ENCODE results near the gene MED12L.
"Not testable (repeated sequence)": the region's sequence is repeated elsewhere in the genome, so short reads cannot be mapped to it uniquely, and the experiment has no call there.

Gene MED12L

GRCh38 chr3:151085227-151085888, at the start of gene MED12L:
Gene MED12L, plus strand, starts transcription at chr3:151085664. Its CDS starts 1,263 bp downstream, at chr3:151086927.
- DNase-seq = peak; percentile 94

GRCh38 chr3:151037746-151038477, 47.6 kb upstream of the MED12L start:
- no peak for DNase-seq

DNA sequence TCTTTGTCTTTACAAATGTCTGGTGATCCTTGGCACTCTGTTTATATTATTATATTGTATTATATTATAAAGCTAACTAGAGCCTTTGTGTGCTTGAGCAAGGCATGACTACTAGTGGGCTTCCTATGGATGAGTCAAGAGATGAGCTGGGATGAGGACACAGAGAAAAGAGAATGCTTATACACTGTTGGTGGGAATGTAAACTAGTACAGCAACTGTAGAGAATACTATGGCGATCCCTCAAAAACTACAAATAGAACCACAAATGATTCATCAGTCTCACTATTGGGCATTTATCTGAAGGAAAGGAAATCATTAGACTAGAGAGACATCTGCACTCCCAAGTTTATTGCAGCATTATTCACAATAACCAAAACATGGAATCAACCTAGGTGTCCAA, 40.8 kb upstream of the MED12L start:
- no peak for DNase-seq

DNA sequence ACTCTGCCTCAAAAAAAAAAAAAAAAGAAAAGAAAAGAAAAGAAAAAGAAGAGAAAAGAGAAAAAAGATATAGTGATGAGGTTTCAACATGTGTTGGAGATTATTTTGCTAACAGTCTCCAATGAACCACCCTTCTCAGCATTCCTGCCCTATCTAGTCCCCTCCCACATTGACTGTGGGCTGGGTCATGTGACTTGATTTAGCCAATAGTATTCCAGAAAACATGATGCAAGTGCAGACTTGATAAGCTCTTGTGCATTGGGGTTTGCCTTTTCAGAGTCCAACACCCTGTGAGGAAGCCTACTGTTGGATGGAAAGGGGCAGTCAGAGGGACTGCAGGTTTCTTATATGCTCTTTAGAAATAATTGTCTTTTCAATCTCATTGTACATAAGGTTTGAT, 37.8 kb upstream of the MED12L start:
- no peak for DNase-seq

DNA sequence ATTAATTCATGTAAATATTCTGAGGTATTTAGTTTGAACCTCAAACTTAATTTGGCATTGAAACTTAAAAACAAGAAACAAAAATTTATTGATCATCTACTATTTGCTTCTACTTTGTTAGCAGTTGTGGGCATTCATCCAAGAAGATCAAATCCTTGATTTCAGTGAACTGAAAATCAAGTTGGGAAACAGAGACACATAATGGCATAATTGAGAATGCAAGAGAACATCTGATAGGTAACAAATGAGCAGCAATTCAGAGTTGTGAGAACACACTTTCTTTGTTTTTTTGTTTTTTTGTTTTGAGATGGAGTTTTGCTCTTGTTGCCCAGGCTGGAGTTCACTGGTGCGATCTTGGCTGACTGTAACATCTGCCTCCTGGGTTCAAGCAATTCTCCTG, 33.9 kb upstream of the MED12L start:
- DNase-seq = no peak

GRCh38 chr3:151052346-151052745, 33.1 kb upstream of the MED12L start:
- no peak for DNase-seq

- DNase-seq = no peak
Observed at GRCh38 chr3:151052756-151053155, 32.7 kb upstream of the MED12L start.

DNA sequence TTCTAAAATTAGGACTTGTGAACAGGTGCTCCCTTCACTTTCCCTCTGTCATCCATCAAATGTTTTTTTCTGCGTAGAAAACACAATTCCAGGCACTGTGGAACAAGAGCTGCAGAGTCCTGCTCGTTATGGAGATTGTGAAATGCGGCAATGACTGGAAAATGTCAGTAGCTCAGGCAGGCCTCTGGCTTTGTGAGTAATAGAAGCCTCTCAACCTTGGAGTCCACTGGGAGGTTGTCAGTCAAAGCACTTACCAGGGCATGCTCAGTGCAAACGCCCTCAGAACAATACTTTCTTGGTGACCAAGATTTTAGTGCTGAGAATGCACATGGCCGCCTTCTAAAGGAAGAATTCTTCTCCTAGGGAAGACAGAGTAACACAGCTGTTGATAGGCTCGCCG, 26.7 kb upstream of the MED12L start:
- peak; percentile 34 for DNase-seq

GRCh38 chr3:151062611-151063010, 22.9 kb upstream of the MED12L start:
- DNase-seq = no peak

DNA sequence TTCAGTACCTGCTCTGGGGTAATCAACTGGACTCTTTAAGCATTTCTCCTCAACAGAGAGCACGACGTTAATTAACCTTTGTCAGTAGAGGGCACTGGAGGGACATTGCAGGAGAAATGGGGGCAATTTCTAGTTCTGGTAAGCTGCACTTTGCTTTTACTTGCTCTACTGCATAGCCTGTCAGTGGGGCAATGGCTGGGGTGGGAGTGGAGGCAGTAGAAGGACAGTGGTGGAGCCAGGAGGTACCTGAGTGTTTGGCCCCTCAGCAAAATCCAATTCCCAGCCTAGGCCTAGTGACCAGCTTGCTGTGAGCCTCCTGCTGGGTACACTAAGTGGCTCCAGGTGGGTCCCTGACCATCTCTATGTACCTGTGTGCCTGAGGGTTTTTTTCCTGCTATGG, 18.3 kb upstream of the MED12L start:
- DNase-seq = no peak

DNA sequence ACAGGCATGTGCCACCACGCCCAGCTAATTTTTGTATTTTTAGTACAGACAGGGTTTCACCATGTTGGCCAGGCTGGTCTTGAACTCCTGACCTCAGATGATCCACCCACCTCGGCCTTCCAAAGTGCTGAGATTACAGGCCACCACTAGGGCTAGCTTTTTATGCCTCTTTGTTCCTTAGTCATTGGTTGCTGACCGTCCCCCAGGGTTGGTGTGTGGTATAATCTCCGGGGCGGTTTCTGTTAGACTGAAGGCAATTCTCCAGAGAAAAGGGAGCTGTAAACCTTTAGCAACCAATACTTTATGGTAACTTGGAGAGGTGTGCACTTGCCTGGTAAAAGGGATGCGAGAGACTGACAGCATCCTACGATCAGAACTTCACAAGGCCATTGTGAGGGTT, 12.6 kb upstream of the MED12L start:
- DNase-seq = not testable (repeated sequence)

DNA sequence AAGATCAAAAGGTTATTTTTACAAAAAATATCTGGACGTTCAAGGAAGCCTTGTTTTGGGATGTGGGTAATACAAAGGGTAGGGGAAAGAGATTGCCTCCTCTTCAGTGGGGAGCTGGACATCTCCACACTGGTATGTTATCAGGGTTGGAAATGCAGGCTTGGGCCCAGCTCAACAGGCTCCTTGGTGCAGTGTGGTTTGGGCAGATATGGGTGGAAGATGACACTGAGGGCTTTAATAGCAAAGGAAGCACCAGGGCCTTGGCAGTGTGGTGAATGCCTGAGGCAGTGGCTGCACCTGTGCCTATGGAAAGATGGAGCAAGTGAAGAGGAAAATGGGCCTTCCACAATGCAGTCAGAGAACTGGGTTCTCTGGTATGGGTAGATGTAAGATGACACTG, 11.2 kb upstream of the MED12L start:
- no peak for DNase-seq

DNA sequence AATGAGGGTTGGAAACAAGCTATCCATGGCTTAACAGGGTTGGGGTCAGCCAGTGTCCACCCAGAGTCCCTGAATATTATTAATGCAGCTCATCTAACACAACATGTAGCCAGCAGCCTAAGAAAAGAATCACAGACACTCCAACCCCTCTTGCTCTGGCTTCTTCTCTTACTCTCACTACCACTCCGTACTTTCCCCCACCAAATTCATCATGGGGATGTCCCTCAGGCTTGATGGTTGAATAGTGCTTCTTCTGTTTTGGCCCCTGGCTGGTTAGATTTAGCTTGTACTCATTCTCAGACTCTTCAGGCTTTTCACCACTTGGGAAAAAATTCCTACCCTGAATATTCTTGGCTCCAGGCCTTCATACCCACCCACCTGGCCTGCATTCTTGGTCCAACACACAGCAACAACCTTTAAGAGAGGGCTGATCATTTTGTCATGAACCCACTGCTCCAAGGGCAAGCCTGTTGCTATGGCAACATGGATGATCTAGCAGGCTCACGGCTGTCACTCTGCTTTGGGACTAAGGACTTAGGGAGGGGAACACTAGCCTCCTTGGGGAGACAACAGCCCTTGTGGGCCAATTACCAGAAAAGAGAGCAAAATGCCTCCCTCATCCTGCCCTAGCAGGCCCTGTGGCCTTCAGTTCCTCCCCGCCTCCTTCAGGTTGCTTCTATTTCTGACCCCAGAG, 9.4 kb upstream of the MED12L start:
- no peak for DNase-seq

GRCh38 chr3:151076626-151077025, 8.8 kb upstream of the MED12L start:
- no peak for DNase-seq

DNA sequence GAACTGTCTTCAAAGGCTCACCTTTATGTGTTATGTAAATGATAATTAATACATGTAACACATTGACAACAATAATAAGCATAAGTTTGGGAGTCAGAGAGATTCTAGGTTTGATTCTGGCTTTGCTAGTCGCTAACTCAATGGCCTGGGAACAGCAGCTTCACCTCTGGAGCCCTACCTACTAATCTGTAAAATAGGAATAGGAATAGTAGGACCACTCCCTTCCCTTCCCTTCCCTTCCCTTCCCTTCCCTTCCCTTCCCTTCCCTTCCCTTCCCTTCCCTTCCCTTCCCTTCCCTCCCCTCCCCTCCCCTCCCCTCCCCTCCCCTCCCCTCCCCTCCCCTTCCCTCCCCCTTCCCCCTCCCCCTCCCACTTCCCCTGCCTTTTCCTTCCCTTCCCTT, 4.4 kb upstream of the MED12L start:
- DNase-seq = not testable (repeated sequence)

- DNase-seq = no peak
Observed at GRCh38 chr3:151082880-151083838, 2.3 kb upstream of the MED12L start.

DNA sequence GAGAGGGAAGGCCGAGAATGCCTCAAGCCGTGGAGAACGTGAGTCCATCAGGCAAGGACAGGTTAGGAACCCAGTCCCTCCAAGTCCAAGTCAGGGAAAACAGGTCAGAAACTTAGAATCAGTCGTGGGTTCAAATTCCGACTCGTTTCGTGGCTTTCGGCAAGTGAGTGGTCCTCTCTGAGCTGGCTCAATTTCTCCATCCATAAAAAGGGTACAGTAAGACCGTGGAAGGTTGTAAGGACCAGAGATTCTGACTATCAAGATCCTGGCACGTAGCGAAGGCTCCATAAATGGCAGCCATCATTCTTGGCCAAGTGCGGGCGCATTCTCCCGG, 604 bp upstream of the MED12L start:
- no peak for DNase-seq

GRCh38 chr3:151085889-151086483, 522 bp downstream of the MED12L start:
- peak; percentile 86 for DNase-seq

DNA sequence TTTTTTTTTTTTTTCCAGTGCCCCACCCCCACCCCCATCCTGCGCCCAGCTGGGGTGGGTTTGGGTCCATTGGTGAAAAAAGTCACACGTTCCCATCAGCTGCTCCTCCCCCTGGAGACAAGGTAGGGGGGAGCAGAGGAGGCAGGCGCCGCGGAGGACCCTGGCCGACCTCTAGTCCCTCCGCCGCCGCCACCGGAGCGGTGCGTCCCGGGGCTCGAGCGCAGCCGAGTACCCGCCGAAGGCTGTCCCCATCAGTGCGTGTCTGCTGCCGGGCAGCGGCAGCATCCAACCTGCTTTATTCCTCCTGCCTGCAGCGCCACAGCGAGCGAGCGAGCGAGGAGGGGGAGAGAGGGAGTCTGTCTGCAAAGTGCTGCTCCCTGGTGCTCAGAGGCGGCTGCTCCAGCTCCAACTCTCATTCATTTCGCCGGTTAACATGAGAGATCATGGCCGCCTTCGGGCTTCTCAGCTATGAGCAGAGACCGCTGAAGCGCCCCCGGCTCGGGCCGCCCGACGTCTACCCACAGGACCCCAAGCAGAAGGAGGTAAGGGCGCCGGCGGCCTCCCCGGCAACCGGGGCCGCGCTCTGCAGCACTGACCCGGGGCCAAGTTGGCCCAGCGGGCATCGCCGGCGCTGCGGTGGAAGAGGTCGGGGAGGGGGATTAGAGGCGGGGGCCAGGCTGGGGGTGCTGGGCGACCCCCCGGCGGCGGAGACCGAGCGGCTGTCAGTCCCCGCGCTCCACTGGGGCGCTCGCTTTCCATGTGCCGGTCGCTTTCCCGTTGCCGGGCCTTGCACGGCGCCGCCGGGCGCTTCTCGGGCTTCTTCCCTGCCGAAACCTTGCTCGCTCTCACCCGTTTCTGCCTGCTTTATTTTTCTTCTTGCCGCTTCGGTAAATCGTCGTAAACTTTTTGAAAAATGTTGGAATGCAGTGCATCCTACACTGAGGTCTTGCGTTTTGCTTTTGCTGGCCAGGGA, 1.3 kb downstream of the MED12L start:
- peak; percentile 95 for DNase-seq

- no peak for DNase-seq
Observed at GRCh38 chr3:151087648-151088047, 2.2 kb downstream of the MED12L start.

- no peak for DNase-seq
Observed at GRCh38 chr3:151091685-151092345, 6.4 kb downstream of the MED12L start.

Data from retina (tissue), 1 donor.